Dedifferentiated amniotic fluid mesenchymal stem cell (primary cell): ENCODE results near the gene FYN.
"Not testable (repeated sequence)": the region's sequence is repeated elsewhere in the genome, so short reads cannot be mapped to it uniquely, and the experiment has no call there.

Source experiments
- DNase-seq: peaks from one replicate; pipeline ENCODE4 v3.0.0-alpha.2; 2016; ENCODE audit errors: extremely low spot score

Gene FYN

DNA sequence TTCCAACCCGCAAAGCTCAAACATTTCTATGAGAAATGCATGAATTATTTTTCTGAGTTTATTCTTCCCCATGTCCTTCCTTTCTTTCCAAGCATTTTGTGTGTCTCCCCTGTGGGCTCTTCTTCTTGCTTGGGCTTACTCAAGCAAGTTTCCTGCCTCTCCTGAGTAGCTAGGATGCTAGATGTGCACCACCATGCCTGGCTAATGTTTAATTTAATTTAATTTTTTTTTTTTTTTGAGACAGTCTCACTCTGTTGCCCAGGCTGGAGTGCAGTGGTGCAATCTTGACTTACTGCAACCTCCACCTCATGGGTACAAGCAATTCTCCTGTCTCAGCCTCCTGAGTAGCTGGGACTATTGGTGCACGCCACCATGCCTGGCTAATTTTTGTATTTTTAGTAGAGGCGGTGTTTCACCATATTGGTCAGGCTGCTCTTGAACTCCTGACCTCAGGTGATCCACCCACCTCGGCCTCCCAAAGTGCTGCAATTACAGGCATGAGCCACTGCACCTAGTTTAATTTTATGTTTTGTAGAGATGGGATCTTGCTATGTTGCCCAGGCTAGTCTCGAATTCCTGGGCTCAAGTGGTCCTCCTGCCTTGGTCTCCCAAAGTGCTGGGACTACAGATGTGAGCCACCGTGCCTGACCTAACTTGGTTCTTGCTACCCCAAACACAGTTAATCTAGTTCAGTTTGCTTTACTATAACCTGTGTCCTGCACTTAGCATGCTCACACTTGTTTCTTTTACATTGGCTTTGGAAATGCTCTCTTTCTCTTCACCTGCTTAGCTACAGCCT lies 192.2 kb downstream of the FYN start:
- DNase-seq, result not testable (repeated sequence)

DNA sequence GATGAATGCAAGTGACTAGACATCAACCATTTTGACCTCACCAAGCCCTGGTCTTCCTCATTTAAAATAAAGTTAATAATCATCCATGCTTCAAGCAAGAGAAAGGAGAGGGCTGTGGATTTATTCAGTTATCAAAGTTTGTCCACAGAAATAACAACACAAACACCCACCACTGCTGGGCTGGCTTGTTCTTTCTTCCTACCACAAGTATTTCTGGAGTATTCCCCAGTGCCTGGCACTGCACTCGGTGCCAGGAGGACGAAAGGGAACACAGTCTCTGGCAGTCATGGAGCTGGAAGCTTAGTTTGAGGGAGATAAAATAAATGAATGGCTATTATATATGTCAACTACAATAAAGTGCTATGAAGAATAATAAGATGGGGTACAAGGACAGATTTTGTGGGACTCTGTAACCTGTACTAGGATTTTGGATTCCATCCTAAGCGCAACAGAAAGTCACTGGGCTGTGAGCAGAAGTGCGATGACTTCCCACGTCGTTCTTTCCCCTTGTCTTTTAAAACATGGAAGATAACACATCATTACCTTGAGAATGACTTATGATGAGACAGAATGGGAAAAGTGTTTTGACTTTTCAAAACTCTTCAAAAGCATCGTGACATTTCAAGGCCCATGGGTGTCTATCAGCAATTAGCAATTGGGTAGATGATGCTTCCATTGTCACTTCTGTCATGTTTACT lies 193.1 kb downstream of the FYN start:
- no peak for DNase-seq

- DNase-seq, result no peak
Measured at GRCh38 chr6:111679126-111679858, 194.0 kb downstream of the FYN start.

- no peak for DNase-seq
Measured at GRCh38 chr6:111677249-111677990, 195.8 kb downstream of the FYN start.

- no peak for DNase-seq
Measured at GRCh38 chr6:111676383-111676782, 196.9 kb downstream of the FYN start.

GRCh38 chr6:111674883-111675282 lies 198.4 kb downstream of the FYN start:
- DNase-seq, result no peak

DNA sequence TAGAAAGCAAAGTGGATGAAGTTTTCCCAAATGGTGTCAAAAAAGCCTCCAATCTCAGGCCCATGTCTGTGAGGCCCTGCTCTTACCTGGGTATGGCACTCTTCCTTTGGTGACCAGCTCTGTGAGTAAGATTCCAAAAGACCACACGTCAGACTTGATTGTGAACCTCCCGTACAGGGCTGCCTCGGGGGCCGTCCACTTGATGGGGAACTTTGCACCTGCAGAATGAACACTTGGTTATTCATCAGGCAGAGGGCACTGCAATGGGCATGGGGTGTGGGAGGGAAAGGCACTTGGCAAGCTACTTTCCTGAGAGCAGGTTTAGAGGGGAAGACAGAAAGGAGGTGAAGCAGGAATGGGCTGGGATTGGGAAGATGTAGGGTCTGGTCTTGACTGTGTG lies 198.8 kb downstream of the FYN start:
- no peak for DNase-seq

- DNase-seq, result no peak
Measured at GRCh38 chr6:111673937-111674336, 199.3 kb downstream of the FYN start.

DNA sequence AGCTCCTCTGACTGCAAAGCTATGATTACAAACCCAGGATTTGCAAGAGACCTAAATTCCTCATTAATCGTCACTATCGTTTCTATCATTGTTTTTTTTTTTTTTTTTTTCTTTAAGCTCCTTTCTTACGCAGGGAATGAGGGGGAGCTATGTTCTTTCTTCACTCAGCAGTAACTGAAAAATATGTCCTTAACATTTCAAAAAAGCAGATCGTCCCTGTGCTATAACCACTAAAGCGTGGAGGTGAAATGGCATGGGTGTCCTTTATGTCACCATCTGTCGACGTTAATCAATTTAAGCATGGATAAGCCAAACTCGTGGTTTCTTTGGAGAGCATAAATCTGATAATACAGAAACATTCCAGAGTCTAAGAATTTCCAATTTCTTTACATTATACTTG lies 199.7 kb downstream of the FYN start:
- DNase-seq, result no peak

- no peak for DNase-seq
Measured at GRCh38 chr6:111672761-111673450, 200.3 kb downstream of the FYN start.

DNA sequence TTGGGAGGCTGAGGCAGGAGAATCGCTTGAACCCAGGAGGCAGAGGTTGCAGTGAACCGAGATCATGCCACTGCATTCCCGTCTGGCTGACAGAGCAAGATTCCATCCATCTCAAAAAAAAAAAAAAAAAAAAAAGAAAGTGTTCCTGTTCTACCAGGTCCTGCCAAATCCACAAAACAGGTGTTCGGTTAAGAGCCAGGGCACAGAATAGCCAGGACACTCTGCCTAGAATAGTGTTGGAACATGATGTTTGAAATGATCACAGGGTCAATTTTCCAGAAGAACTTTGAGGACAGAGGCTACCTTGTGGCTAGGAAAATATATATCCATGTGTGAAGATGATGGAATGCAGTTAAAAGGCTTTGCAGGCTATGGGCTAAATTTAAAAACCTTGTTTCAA lies 203.9 kb downstream of the FYN start:
- DNase-seq, result no peak

DNA sequence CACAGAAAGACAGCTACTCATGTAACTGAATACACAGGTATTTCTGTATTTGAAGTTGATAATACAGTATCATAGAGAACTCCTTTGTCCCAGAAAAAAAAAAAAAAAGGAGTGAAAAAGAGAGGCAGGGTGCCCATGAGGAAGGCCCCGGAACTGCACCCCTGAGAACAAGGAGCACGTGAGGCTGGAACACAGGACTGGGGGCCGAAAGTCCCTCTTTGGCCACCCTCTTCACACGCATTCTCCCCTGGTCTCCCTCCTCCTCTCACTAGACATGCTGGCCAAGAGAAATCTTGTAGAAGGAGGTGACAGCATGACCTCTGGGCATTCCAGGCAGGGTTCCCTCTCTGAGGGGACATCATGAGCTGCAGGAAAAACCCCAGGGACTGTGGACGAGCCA lies 204.8 kb downstream of the FYN start:
- no peak for DNase-seq

DNA sequence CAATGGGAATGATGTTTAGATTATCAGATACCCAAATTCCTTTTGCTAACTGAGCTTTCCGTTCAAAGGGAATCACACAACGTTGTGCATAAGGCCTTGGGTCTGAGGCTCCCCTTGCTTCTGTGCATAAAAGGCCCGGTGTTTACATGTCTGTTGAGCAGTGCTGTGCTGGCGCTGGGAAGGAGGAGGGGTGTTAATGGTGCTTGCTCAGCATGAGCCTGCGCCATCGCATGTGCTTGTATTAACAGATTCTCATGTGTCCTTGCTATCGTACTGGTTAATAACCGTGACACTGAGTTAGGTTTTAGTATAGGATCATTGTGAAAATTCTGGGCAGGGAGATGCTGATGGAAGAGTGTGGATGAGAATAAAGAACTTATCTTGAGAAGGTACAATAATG lies 205.3 kb downstream of the FYN start:
- no peak for DNase-seq

- no peak for DNase-seq
Measured at GRCh38 chr6:111666847-111667246, 206.4 kb downstream of the FYN start.

DNA sequence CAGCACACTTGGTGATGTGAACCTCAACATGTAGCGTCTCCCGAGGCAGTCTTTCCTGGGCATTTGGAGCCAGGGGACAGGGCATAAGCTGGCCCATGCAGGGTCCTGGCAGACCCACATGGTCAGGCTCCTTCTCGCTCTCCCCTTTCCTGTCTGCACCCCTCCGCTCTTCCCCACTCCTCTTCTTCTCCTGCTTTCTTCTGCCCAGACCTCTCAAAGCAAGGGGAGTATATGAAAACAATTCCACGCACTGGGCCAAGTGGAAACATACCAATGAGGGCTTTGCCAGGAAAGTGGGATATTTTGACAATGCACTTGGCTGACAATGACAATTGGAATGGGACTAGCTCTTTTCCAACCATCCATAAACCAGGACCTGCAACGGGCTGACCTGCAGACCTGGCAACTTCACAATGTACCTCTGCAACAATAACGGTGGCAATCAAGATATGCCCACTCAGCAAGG lies 208.7 kb downstream of the FYN start:
- no peak for DNase-seq

DNA sequence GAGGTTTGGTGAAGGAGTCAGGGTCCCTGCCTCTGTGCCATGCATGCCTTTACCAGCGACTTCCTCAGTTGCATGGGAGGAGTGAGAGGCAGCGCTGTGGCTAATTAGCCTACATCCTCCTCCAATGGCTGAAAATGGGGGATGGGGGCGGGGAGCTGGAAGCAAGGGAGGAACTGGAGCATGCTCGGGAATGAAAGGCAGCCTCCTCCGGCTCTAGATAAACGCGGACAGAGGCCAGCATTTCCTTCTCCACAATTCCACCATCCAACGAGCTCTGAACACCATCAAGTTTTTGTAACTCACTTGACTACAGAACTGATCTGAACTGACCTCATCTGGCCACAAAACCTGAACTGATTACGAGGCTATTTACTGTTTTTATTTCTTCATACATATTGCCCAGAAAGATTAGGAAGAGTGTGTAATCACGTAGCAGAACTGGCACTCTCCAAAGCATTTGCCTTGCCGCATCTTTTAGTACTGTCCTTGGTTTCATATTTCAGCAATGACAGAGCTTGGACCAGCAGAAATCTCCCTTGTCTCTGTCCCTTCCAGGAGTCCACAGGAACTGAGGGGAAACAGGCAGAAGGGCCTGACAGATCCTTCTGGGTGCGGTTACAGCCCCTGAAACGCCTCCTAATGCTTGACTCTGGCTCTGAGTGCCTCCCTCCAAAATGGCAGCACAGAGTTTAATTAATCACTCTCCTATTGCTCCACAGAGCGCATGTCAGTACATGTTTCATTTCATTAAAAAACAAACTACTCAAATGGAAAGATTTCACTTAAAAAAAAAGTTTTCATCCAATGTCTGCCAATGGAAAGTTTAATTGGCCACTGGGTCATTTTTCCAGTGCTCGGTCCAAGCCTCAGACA lies 209.3 kb downstream of the FYN start:
- no peak for DNase-seq

DNA sequence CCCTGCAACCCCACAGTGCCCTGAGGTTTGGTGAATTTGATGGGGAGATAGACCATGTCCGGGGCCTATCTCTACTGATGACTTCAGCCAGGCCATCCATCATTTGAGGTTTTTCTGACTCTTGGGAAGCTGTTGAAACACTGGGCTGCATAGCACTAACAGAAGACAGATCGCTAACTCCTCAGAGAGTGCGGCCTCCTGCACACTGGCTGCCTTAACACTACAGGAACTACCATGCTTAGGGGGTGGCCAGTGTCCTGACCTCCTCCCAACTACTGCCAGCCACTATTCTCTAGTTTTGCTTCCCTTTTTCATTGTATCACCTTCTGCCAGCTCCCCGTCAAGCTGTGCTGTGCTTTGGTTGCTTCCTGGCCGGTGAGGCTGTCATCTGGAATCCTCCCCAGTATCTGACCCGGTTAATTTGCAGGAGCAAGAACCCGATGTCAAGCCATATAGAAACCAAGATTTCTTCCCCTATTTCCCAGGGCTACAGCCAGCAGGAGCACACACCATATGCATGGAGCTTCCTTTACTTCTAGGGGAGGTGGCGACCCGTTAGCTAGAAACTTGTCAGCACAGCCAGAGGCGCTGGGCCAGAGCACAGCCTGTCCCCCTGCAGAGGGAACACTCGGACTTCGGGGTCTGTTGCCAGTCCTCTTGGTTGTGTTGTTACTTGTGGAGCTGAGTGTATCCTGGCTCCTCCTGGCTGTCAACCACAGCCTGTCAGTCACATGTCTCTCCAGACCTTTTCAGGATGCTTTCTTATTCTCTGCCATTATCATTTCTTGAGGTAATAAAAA lies 210.3 kb downstream of the FYN start:
- DNase-seq, result no peak

DNA sequence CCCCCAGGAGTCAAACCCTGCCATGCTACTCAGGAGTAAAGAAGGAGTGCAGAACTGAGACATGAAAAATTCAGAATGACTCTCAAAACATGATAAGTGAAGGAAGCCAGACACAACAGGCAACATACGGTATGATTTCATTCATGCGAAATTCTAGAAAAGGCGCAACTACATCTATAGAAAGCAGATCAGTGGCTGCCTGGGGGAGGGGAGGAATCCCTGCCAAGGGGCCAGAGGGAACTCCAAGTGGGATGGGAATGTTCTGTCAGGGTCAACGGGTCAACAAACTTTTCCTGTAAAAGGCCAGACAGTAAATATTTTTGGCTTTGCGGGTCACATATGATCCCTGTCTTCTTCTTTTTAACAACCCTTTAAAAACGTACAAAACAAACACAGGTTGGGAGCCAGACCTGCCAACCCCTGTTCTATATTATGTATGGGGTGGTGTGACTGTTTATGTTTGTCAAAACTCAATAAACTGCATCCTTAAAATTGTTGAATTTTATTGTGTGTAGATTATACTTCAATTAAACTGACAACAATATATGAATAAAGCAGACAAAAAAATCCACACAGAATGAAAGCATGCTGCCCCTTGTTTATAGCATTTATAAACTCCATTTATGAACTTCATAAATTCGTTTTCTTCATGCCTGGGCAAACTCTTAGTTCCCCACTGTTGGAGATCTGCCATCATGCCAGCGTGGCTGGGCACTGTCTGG lies 211.0 kb downstream of the FYN start:
- no peak for DNase-seq

GRCh38 chr6:111661541-111662061 lies 211.7 kb downstream of the FYN start:
- no peak for DNase-seq
